ENCODE data around the gene BLTP1.

The BLTP1 gene

DNA sequence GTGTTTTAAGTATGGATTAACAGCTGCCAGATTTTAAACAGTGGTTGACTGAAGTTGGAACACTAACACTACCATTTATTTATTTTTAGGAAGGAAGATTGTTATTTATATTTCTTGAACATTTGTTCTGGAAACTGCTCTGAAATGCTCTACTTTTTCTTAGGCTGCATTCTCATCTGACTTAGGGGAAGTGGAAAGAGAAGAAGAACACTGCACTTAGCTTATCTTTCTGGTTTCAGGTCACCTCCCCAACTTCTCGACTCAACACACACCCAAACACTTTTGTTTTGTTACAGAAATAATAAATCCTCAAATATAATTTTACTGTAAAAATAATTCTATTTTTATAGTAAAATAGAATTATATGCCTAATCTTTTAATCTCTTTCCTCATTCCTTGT lies 18.6 kb downstream of the BLTP1 start:
- no peak for DNase-seq

GRCh38 chr4:122171323-122171722 lies 19.2 kb downstream of the BLTP1 start:
- DNase-seq, result no peak

GRCh38 chr4:122172266-122172665 lies 20.1 kb downstream of the BLTP1 start:
- DNase-seq, result no peak

- no peak for DNase-seq
Observed at GRCh38 chr4:122178961-122179360, 26.8 kb downstream of the BLTP1 start.

- no peak for DNase-seq
Observed at GRCh38 chr4:122195718-122196117, 43.6 kb downstream of the BLTP1 start.

All from 8988T (cell line).